ENCODE measurements around the gene FAM217A. TPM values are rescaled to one million over a fixed set of nuclear protein-coding genes. Genes with fewer than 3 reads are reported as not detected.

Gene FAM217A
- polyA plus RNA-seq, 3 donors: not detected

DNA sequence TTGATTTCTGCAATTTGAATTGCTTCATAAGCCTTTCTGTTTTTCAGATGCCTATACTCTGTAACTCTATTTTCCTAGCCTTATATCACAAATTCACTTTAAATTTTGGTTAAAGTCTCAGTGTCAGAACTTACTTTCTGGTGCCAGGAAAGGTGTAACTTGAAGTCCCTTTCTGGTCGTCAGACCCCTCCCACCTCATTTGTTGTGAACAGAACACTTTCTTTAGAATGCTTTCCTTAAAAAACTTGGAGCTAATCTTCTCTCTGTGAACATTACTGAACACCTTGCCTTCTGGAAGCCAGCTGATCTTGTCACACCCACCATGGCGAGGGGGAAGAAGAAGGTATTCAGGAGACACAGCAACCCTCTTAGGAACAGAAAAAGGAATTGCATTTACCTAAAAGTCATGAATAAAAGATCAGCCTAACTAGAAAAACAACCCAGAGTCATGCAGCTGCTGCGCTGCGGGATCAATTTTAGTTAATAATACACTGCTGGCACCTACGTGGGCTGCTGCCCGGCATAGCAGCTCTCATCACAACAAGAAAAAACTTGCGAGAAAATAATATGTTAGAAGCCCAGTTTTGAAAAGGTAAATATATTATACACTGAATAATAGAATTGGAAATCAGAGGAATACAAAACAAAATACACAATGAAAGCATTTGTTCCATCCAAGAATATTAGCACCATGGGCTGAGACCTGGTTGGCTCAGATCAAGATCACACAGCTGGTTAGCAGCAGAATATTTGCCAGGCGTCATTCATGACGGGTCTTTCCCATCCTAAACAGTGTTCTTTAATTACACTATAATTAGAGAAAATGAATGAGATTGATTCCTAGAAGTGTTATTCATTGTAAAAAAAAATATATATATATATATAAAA, 5.8 kb upstream of the FAM217A start:
- Histone ChIP-seq H3K4me1 (ENCODE audit: control insufficient read depth in 1 of 2, insufficient read depth in 2 of 2, low read length in 2 of 2) (no peaks in the 10 kb centered on the region), H3K9ac (ENCODE audit: insufficient read depth, low read length, poor library complexity, severe bottlenecking) (no peak overlapping the region), H2AFZ (ENCODE audit: insufficient read depth, low read depth, low read length, poor library complexity, severe bottlenecking) (no peak overlapping the region), H3K79me2 (ENCODE audit: insufficient read depth, low read length) (no peaks in the 10 kb centered on the region), H3K4me2 (replicated peaks; ENCODE audit: extremely low read depth, low read length, poor library complexity, severe bottlenecking) (no peak overlapping the region), H3K36me3 (replicated peaks in 1 of 2; ENCODE audit: control insufficient read depth in 1 of 2, insufficient read depth in 2 of 2, low read length in 2 of 2) (no peaks in the 10 kb centered on the region), H4K20me1 (ENCODE audit: insufficient read depth, low read length) (no peaks in the 10 kb centered on the region), H3K27me3 (ENCODE audit: control insufficient read depth in 2 of 2, insufficient read depth in 2 of 2, low read length in 2 of 2) (no peaks in the 10 kb centered on the region), H3K4me3 (replicated peaks in 1 of 3; ENCODE audit: low read depth in 2 of 3, low read length in 3 of 3) (no peak overlapping the region), H3K27ac (ENCODE audit: low read depth in 1 of 2, low read length in 2 of 2) (no peak overlapping the region), H3K9me3 (replicated peaks in 1 of 2; ENCODE audit: control insufficient read depth in 1 of 2, insufficient read depth in 1 of 2, low read length in 2 of 2) (no peaks in the 10 kb centered on the region)
- Mint-ChIP-seq H3K27ac (no peak overlapping the region), H3K27me3 (ENCODE audit: low read depth in 3 of 3) (peaks cover 0 to 7% (median 0%) of the 10 kb centered on the region in 3 donors), H3K9me3 (peaks cover 0 to 7% (median 0%) of the 10 kb centered on the region in 7 donors), H3K4me3 (no peak overlapping the region), H3K36me3 (no peaks in the 10 kb centered on the region), H3K4me1 (no peaks in the 10 kb centered on the region)
- DNase-seq: no peak
- WGBS (ENCODE audit: insufficient coverage): 100% methylated on average over 1 of the region's 9 CpGs
- intact Hi-C loops (cut with micrococcal nuclease): no loop called here
- no peak for TF ChIP-seq CTCF (IDR thresholded peaks at IDR 0.05)

GRCh38 chr6:4074478-4075235, 4.3 kb downstream of the FAM217A start:
- Histone ChIP-seq H3K27me3 (ENCODE audit: control insufficient read depth in 2 of 2, insufficient read depth in 2 of 2, low read length in 2 of 2) (peaks cover 3 to 10% of the 10 kb centered on the region in 2 donors), H3K4me2 (replicated peaks; ENCODE audit: extremely low read depth, low read length, poor library complexity, severe bottlenecking) (no peak overlapping the region), H3K4me3 (replicated peaks in 1 of 3; ENCODE audit: low read depth in 2 of 3, low read length in 3 of 3) (no peak overlapping the region), H3K36me3 (replicated peaks in 1 of 2; ENCODE audit: control insufficient read depth in 1 of 2, insufficient read depth in 2 of 2, low read length in 2 of 2) (no peaks in the 10 kb centered on the region), H3K4me1 (ENCODE audit: control insufficient read depth in 1 of 2, insufficient read depth in 2 of 2, low read length in 2 of 2) (no peaks in the 10 kb centered on the region), H3K9me3 (replicated peaks in 1 of 2; ENCODE audit: control insufficient read depth in 1 of 2, insufficient read depth in 1 of 2, low read length in 2 of 2) (no peaks in the 10 kb centered on the region), H2AFZ (ENCODE audit: insufficient read depth, low read depth, low read length, poor library complexity, severe bottlenecking) (no peak overlapping the region), H3K27ac (ENCODE audit: low read depth in 1 of 2, low read length in 2 of 2) (no peak overlapping the region), H3K9ac (ENCODE audit: insufficient read depth, low read length, poor library complexity, severe bottlenecking) (no peak overlapping the region), H4K20me1 (ENCODE audit: insufficient read depth, low read length) (no peaks in the 10 kb centered on the region), H3K79me2 (ENCODE audit: insufficient read depth, low read length) (no peaks in the 10 kb centered on the region)
- Mint-ChIP-seq H3K9me3 (peaks cover 0 to 4% (median 3%) of the 10 kb centered on the region in 7 donors), H3K4me1 (no peaks in the 10 kb centered on the region), H3K27me3 (ENCODE audit: low read depth in 3 of 3) (peaks cover 7 to 17% (median 12%) of the 10 kb centered on the region in 3 donors), H3K27ac (no peak overlapping the region), H3K4me3 (no peak overlapping the region), H3K36me3 (no peaks in the 10 kb centered on the region)
- intact Hi-C loops (cut with micrococcal nuclease): no loop called here
- 100% methylated on average over 1 of the region's 6 CpGs for WGBS (ENCODE audit: insufficient coverage)
- TF ChIP-seq CTCF (IDR thresholded peaks at IDR 0.05): no peak
- DNase-seq: no peak

Data from CD14-positive monocyte (primary cell).